Stimulated activated CD4-positive, alpha-beta T cell treated with anti-CD3 and anti-CD28 coated beads, TNF-alpha, amount 100 ng/mL, for 24 hours (primary cell): ENCODE measurements around the gene AKT1.
"Not testable (repeated sequence)": the region's sequence is repeated elsewhere in the genome, so short reads cannot be mapped to it uniquely, and the experiment has no call there.

ENCODE experiments used
- DNase-seq, 3 experiments: peaks; one replicate each; pipeline ENCODE4 v3.0.0-alpha.2; 2020; ENCODE audit warnings: low read depth in 3 of 3

AKT1 gene

DNA sequence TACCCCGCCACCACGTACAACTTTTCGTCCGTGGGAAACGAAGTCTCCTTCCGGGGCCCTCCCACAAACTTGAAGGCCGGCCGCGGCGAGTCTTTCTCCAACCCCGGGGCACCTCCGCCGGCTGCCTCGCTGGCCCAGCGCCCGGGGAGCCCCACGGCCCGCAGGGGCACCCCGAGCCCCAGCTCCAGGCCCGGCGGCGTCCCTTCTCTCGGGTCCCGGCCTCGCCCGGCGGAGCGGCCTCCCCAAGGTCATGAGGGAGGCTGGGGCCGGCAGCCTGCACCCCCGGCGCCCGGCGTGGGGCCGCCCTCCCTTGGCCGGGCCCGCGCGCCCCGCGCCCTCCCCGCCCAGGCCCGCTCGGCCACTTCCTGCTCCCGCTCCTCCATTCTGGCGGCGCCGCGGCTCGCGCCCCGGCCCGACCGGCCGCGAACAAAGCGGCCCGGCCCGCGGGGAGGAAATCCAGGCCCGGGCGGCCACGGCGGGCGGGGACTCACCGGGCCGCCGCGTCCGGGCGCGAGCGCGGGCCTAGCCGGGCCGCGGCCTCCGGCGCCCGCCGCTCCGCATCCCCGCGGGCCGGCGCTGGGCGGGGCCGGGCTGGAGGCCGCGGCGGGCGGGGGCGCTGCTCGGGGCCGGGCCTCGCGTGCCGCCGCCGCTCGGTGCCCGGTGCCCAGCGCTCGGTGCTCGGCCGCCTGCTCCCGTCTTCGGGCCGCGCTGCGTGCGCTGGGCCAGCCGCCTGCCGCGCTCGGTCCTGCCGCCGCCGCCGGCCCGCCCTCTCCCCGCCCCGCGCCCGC, at the start of gene AKT1:
AKT1 (minus strand) TSS at position 756 of the 788 bp plus-strand sequence. CDS start 3,105 bp downstream, outside the sequence.
- DNase-seq = peak in 1 of 3 experiments; percentile 21

DNA sequence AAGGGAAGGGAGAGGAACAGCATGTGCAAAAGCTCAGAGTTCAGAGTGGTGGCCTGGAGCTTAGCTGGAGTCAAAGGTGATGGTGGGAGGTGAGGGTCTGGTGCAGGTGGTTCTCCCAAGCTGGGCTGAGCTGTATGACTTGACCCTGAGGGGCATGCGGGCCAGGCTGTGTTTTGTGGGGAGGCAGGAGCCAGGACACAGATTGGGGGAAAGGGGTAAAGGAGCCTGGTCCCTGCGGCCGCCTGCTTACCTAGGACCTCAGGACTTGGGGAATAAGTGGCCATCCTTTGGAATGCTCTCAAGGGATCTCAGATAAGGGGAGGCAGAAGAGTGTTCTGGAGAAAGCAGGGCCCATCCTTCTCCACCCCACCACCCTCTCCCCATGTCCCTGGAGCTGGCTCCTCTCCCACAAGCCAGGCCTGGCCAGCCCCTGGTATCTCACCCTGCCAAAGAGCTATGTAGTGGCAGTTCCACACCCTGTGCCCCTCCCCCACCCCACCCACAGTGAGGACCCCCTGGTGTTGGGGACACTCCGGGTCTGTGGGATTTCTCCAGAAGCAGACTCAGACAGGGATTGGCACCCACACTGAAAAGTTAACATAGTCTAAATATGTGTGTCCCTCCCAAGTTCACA, 49.6 kb upstream of the AKT1 start:
- DNase-seq = no peak

DNA sequence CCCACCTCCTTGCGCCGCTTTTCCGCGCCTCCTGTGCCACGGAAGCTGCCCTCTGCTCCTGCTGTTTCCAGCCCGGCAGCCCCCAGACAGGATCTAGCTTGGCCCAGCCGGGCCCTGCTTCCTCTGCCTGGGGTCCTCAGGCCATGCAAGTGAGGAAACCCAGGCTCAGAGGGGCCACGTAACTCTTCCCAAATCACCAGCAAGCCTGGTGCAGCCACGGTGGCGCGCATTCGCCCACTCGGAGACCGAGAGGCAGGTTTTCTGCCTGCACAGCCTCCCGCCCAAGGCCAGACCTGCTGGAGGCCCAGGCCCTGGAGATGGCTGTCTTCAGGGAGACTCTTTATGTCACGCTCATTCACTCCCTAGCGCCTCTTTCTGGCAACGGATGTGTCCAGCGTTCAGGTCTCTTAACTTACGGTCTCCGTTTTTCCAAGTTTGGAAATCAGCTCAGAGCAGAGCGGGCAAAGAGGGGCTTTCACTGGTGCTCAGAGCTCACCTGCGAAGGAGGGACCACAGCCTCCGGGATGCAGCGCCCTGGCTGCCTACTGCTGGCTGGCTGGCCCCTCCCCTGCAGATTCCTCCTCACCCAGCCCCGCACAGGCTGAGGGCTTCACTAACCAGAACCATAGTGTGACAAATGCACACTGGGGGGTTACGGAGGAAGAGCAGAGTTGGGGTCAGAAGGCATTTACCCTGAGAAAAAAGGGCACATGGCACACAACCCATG, 48.9 kb upstream of the AKT1 start:
- no peak for DNase-seq

DNA sequence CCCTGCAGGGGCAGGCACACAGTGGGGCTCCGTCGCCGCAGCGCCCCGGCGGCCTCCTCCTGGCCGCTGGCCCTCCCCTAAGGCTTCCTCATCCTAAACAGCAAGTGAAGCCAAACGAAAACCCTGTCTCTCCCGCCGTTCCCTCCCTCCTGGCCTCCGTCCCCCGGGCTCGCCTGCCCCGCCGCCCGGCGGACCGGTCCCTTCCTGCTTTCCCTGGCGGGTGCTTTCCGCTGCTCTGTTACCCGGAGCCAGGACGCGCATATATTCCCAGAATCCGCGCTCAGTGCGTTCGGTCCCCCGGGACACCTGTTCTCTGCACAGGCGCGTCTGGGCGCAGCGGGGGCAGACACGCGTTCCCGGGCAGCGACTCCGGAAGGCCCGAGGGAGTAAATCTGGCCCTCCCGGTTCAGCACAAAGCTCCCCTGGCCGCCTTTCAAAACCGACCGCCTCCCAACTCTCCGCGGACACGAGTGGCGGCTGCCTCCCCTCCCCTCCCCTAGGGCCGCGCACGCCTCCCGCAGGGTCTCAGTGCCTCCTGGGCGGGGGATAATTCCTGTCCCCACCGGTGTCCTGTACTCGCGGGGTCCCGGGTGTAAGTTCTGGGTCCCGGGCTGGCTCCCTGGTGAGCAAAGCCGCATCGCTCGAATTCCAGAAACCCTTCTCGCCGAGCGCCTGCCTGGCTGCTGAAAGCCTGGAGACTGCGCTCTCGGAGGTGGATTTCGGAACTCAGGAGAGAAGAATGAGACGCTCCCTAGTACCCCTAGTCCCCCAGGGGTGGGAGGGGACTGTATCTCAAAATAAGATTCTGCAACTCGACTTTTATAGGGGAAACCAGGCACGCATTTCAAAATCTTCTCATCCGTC, 48.1 kb upstream of the AKT1 start:
- DNase-seq = no peak

DNA sequence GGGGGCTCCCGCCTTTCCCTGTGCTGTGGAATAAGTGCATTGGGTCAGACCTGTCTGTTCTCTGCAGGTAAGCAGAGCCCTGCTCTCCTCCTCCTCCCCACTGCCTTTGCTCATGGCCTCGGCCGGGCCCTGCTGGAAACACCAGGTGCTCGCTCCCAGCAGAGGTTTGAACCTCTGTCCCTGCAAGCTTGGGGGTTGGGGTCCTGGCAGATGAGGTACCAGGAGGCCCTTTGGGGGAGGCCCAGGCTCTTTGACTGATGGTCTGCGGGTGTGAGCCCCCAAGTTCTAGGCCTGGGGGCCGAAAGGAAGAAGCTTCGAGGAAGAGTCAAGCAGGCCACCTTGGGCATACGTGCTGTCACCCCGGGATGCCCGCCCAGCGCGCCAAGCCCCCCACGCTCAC, 47.5 kb upstream of the AKT1 start:
- no peak for DNase-seq

DNA sequence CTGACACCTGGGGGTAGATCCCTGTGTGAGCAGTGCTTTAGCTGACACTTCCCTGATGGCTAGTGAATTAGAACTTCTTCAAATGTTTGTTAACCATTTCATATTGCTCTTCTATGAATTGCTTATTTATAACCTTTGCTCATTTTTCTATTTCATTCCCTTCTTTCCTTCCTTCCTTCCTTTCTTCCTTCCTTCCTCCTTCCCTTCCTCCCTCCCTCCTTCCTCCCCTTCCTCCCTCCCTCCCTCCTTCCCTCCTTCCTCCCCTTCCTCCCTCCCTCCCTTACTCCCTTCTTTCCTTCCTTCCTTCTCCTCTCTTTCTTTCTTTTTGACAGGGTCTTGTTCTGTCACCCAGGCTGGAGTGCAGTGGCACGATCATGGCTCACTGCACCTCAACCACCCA, 46.2 kb upstream of the AKT1 start:
- no peak for DNase-seq

DNA sequence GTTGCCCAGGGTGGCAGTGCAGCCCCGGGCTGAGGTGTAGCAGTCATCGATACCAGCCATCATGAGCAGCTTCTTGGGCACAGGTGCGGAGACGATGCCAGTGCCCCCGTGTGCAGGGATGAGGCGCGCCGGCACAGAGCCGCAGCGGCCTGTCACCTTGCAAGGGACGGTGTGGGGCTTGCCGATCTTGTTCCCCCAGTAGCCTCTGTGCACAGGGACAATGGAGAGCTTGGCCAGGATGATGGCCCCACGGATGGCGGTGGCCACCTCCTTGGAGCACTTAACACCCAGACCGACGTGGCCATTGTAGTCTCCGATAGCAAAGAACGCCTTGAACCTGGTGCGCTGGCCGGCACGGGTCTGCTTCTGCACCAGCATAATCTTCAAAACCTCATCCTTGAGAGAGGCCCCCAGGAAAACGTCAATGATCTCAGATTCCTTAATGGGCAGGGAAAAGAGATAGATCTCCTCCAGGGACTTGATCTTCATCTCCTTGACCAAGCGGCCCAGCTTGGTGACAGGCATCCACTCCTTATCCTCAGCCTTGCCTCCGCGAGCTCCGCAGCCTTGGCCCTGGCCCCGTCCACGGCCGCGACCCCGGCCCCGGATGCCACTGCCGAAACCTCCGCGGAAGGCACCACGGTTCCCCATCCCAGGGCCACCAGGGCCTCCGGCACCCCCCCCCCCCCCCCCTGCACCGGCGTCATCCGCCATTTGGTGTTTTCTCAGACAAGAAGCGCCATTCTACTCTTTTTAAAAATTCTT, 40.8 kb upstream of the AKT1 start:
- not testable (repeated sequence) for DNase-seq

DNA sequence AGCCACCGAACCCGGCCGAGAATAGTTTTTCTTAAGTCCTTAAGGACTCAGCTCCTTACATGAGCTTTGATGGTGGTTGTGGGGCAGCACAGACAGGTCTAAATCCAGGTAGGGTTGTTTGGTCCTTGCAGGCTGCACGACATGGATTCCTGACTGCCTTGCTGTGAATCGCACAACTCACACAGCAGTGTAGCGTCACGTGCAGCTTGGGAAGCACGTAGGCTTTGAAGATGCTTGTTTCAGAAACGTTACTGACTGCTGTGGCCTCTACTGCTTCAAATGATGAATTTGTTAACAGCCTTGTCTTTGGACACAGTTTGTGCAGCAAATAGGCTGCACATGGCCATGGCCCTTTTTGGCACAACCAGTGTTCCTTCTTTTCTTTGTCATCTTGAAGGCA, 35.2 kb upstream of the AKT1 start:
- DNase-seq = no peak

DNA sequence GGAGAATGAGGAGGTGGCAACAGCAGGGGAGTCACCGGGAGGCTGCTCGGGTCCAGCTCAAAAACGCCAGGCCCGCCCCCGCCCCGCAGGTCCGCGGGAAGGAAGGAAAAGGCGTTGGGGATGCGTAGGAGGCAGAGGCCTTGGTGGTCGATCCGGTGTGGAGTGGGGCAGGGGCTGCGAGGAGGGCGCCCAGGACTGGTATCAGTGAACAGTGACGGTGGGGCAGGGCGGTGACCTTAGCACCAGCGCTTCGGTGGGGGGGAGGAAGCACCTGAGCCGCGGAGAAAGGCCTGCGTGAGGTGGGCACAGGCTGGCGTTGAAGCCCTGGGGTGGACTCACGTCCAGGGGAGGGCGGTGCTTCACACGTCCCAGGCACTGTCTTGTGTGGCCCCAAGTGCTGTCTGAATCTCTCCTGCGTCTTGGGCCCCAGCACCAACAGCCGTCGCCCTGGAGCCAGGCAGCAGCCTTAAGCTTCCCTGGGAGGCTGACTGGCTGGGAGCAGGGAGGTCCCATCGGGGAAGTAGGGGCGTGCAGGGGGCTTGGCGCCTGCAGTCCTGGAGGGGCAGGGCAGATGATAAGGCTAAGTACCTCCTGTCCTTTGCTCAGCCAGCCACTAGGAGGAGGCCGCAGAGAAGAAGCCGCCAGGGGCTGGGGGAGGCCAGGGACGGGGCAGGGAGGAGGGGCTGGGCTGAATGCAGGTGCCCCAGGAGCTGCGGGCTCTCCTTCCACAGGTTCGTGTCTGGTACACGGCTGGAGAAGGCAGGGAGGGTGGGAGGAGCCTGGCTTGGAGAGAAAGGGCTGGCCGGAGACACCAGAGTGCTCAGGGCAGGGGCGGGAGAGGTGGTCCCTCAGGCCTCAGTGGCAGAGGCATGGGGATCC, 31.9 kb upstream of the AKT1 start:
- DNase-seq = peak in 2 of 3 experiments; percentile 25 to 41

DNA sequence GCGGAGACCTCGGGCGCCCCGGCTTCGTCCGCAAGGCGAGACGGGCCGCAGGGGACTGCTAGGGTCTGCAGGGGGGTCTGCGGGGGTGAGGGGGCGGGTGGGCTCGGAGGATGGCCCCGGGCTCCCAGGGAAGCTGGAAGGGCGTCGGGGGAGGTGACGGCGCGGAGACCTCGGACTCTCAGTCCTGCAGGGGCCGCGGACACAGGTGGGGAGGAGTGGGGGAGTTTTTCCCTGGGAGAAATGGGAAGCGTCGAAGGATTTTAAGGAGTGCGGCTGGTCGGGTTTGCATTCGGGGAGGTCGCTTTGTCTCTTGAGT, 31.3 kb upstream of the AKT1 start:
- no peak for DNase-seq

DNA sequence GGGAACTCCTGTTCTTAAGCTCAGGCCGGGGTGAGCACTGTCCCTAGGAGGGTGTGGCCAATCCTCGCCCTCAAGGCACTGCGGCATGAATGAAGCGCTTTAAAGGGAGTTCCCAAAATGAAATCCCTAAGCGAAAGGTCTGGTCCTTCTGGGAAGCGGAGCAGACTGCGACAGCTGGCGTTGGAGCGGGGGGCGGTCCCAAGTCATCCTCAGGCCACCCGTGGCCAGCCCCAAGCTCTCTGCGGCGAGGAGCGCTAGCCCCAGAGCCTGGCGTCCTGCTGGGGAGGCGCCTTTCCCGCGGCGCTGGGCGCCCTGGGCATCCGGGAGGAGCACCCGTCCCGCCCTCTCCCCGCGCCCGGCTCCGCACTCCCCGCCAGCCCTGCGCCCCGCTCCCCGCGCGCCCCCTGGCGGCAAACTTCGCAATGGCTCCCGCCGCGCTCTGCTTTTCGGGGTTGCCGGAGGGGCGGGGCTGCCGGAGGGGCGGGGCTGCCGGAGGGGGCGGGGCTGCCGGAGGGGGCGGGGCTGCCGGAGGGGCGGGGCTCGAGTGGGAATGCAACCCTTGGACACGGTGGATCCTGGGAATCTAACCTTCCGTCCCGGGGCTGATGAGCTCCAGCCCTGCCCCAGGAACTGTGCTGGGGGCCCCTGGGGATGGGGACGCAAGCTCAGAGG, 30.8 kb upstream of the AKT1 start:
- DNase-seq = peak; percentile 87 to 93 (median 90)

DNA sequence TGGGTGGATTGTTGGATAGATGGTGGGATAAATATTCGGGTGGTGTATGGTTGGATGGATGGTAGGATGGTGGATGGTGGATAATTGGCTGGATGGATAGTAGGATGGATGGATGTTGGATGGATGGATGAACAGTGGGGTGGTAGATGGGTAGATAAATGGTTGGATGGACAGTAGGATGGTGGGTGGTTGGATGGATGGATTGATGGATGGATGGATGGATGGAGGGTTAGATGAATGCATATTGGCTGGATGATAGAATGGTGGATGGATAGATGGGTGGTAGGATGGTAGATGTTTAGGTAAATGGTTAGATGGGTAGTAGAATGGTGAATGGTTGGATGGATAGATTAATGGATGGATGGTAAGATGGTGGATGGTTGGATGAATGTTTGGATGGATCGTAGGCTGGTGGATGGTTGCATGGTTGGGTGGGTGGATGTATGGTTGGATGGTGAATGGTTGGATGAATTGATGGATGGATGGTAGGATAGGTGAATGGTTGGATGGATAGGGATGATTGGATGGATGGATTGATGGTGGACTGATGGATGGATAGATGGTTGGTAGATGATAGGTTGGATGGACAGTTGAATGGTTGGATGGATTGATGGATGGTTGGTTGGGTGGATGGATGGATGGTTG, 28.9 kb upstream of the AKT1 start:
- no peak for DNase-seq

DNA sequence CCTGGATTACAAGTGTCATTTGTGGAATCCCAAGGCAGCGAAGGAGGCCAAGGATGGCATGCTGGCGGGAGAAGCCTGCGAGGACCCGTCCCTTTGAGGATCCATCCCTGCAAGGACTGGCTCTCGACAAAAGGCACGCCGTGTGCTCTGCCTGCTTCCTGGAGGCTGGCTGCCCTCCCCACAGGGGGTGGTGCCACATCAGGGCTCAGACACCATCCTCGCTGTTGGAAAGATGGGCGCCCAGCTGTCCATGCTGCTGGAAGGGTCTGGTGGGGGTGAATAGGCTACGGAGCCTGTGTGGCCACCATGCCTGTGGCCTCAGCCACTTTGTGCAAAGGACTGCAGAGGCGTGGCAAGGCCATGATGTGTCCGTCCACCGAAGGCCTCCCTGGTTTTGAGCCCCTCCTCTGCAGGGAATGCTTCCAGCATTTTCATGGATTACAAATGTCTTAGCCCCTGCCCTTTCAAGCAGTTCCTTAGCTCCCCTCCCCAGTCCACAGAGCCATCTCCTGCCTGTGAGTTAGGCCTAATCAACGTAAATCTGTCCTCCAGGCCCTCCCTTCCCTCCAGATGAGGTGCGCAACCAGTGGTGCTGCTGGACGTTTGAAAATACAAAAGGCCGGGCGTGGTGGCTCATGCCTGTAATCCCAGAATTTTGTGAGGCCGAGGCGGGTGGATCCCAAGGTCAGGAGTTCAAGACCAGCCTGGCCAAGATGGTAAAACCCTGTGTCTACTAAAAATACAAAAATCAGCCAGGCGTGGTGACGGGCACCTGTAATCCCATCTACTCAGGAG, 27.5 kb upstream of the AKT1 start:
- no peak for DNase-seq

DNA sequence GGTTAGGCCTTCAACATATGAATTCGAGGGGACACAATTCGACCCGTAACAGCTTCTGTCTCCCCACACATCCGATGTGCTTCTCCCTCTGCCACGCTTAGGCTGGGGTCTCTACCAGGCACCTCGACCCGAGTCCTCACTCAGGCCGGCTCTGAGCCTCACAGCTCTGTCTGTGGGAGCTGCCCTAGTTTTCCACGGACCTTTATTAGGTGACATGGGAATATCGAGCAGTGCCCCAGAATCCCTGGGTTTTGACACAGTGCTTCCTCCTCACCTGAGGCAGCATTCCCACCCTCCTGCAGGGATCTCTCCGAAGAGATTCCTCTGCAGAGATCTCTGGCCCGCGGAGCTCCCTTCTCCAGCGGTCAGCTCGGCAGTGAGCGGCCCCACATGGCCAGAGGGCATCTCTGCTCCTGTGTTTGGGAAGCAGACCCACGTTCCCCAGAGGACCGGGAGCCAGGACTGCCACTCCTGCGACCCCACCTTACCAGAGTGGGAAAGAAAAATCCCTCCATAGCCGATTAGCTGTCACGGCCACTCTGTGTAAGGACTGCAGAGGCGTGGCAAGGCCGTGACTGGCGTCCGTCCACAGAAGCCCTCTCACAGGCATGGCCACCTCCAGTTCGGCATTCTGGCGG, 26.5 kb upstream of the AKT1 start:
- DNase-seq = no peak

DNA sequence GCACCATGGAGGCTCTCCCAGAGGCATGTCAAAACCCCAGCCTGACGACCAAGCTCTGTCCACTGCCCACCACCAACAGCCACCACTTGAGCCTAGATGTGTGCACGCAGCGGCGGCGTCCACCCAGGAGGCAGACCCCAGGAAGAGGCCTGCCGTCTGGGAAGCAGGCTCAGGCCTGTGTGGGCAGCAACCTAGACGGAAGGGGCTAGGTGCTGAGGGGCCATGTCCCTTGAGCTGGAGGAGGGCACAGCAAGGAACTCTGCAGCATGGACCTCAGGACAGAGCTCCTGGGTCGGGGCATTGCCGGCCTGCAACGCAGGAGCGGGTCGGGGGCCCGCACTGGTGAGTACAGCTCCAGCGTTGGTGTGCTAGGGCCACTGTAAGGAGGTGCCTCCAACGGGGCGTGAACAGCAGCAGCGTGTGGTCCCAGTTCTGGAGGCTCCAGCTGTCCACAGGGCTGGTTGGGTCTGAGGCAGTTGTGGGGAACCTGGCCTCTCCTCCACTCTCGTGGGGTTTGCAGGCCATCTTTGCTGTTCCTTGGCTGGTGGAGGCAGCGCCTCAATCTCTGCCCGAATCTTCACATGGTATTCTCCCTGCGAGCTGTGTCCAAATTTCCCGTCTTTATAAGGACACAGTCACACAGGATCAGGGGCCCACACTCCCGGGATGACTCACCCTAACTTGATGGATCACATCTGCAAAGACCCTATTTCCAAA, 25.8 kb upstream of the AKT1 start:
- no peak for DNase-seq

DNA sequence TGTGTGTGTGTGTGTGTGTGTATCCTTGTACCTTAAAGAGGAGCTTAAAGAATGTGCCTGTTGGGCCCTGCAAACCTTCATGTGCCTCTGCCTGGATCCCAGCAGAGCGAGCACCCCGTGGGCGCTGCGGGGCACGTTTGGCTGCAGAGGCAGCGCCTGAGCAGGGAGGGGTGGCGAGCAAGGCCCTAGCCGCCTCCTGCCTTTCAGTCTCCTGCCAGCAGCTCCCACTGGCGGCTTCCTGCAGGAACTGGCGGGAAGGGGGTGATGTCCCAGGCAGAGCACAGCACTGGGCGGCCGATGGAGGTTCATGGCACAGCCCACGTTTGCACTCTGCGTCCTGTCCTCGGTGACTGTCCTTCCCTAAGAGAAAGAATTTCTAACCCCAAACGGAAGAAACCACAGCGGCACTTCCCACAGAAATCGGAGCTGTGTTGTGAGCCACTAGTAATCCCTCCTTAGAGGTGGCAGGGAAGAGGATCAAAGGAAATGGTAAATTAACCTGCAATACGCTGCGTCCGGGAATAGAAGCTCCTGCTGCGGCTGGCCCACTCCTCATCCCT, 25.2 kb upstream of the AKT1 start:
- DNase-seq = no peak

DNA sequence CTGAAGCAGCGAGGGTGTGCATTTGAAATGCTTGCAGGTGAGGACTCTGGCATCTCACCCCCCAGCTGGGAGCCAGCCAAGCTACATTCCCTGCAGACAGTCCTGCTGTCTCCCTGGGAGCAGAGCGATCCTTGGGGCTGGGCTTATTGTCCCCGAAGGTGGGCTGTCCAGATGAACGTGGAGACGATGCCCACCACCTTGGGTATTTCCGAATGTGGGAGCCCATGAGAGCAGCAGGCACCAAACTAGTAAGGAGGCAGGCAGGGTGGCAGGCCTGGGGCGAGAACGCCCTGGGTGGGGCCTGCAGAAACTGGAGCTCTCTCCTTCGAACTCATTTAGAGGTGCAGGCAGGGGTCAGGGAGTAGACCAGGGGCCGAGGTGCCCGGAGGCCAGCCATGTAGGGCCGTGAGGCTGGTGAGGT, 23.8 kb upstream of the AKT1 start:
- no peak for DNase-seq
